ENCODE measurements around the gene LCORL. TPM values are rescaled to one million over a fixed set of nuclear protein-coding genes. Genes with fewer than 3 reads are reported as not detected.

LCORL gene
- total RNA-seq, 1 experiment from 2014 or later: 11.3 TPM

- no peak overlapping the region for H3K27ac Mint-ChIP-seq (ENCODE audit: unreplicated experiment)
- Histone ChIP-seq H3K4me3 (ENCODE audit: low read depth, low read length) (no peak overlapping the region), H3K27me3 (replicated peaks; ENCODE audit: control insufficient read depth, insufficient read depth, low read length) (no peaks in the 10 kb centered on the region), H3K4me1 (peaks cover 5% of the 10 kb centered on the region; the same call in 1 of the 2 replicates), H3K9me3 (no peaks in the 10 kb centered on the region), H3K36me3 (ENCODE audit: control insufficient read depth, insufficient read depth, low read length) (0 out of 2 replicates have a peak, but pooled peaks cover 1% of the 10 kb centered on the region)
- no peak overlapping the region for H3K4me3 Mint-ChIP-seq (ENCODE audit: unreplicated experiment)
- no TSS peak for BruUV-seq (replicated peaks)
- ChIA-PET CTCF (interaction anchor here (0.7 kb wide), 1 partner anchor 219 kb away, joined by 3 read pairs; no protein-coding TSS in a partner anchor), POLR2A (interaction anchor here (0.6 kb wide), 1 partner anchor 267 kb away, joined by 4 read pairs; no protein-coding TSS in a partner anchor)
- no peak for DNase-seq
- TF ChIP-seq CTCF (IDR thresholded peaks at IDR 0.05; ENCODE audit: insufficient read depth in 1 of 2, low read depth in 1 of 2, low read length in 1 of 2, severe bottlenecking in 1 of 2, unreplicated experiment in 1 of 2): no peak
- peaks cover 47% of the 10 kb centered on the region for H3K36me3 Mint-ChIP-seq (ENCODE audit: insufficient read depth, unreplicated experiment)
- H3K27me3 Mint-ChIP-seq (ENCODE audit: insufficient read depth, unreplicated experiment): no peaks in the 10 kb centered on the region
- H3K9me3 Mint-ChIP-seq (ENCODE audit: unreplicated experiment): no peaks in the 10 kb centered on the region
- peaks cover 11% of the 10 kb centered on the region for H3K4me1 Mint-ChIP-seq (ENCODE audit: low read depth, unreplicated experiment)
- intact Hi-C loops (cut with micrococcal nuclease; ENCODE audit: unreplicated experiment): loop anchor here (5.0 kb wide), 1 partner anchor 751 kb away; no protein-coding TSS in a partner anchor
Measured at GRCh38 chr4:17816142-17816541, 205.4 kb downstream of the LCORL start.

GRCh38 chr4:17814140-17814539 lies 207.4 kb downstream of the LCORL start:
- no TSS peak for BruUV-seq (replicated peaks)
- Histone ChIP-seq H3K4me1 (peaks cover 5% of the 10 kb centered on the region; the same call in 1 of the 2 replicates), H3K9me3 (no peaks in the 10 kb centered on the region), H3K4me3 (ENCODE audit: low read depth, low read length) (no peak overlapping the region), H3K27me3 (replicated peaks; ENCODE audit: control insufficient read depth, insufficient read depth, low read length) (no peaks in the 10 kb centered on the region), H3K36me3 (ENCODE audit: control insufficient read depth, insufficient read depth, low read length) (0 out of 2 replicates have a peak, but pooled peaks cover 1% of the 10 kb centered on the region)
- POLR2A ChIA-PET: no interaction called here
- TF ChIP-seq CTCF (IDR thresholded peaks at IDR 0.05; ENCODE audit: insufficient read depth in 1 of 2, low read depth in 1 of 2, low read length in 1 of 2, severe bottlenecking in 1 of 2, unreplicated experiment in 1 of 2): no peak
- CTCF ChIA-PET: no interaction called here
- H3K27me3 Mint-ChIP-seq (ENCODE audit: insufficient read depth, unreplicated experiment): no peaks in the 10 kb centered on the region
- DNase-seq: no peak
- H3K4me3 Mint-ChIP-seq (ENCODE audit: unreplicated experiment): no peak overlapping the region
- H3K9me3 Mint-ChIP-seq (ENCODE audit: unreplicated experiment): no peaks in the 10 kb centered on the region
- intact Hi-C loops (cut with micrococcal nuclease; ENCODE audit: unreplicated experiment): no loop called here
- peaks cover 11% of the 10 kb centered on the region for H3K4me1 Mint-ChIP-seq (ENCODE audit: low read depth, unreplicated experiment)
- no peak overlapping the region for H3K27ac Mint-ChIP-seq (ENCODE audit: unreplicated experiment)
- peaks cover 46% of the 10 kb centered on the region for H3K36me3 Mint-ChIP-seq (ENCODE audit: insufficient read depth, unreplicated experiment)

GRCh38 chr4:17812801-17813200 lies 208.8 kb downstream of the LCORL start:
- H3K4me1 ChIP-seq: peaks cover 5% of the 10 kb centered on the region; the same call in 1 of the 2 replicates
- H3K27me3 ChIP-seq (replicated peaks; ENCODE audit: control insufficient read depth, insufficient read depth, low read length): no peaks in the 10 kb centered on the region
- intact Hi-C loops (cut with micrococcal nuclease; ENCODE audit: unreplicated experiment): no loop called here
- H3K36me3 Mint-ChIP-seq (ENCODE audit: insufficient read depth, unreplicated experiment): peaks cover 51% of the 10 kb centered on the region
- H3K36me3 ChIP-seq (ENCODE audit: control insufficient read depth, insufficient read depth, low read length): 0 out of 2 replicates have a peak, but pooled peaks cover 1% of the 10 kb centered on the region
- POLR2A ChIA-PET: no interaction called here
- H3K4me3 Mint-ChIP-seq (ENCODE audit: unreplicated experiment): peak overlapping the region; percentile 90
- BruUV-seq (replicated peaks): no TSS peak
- TF ChIP-seq CTCF (IDR thresholded peaks at IDR 0.05; ENCODE audit: insufficient read depth in 1 of 2, low read depth in 1 of 2, low read length in 1 of 2, severe bottlenecking in 1 of 2, unreplicated experiment in 1 of 2): no peak
- peaks cover 18% of the 10 kb centered on the region for H3K4me1 Mint-ChIP-seq (ENCODE audit: low read depth, unreplicated experiment)
- no peak overlapping the region for H3K4me3 ChIP-seq (ENCODE audit: low read depth, low read length)
- H3K27ac Mint-ChIP-seq (ENCODE audit: unreplicated experiment): no peak overlapping the region
- H3K27me3 Mint-ChIP-seq (ENCODE audit: insufficient read depth, unreplicated experiment): no peaks in the 10 kb centered on the region
- no peaks in the 10 kb centered on the region for H3K9me3 ChIP-seq
- DNase-seq: no peak
- no peaks in the 10 kb centered on the region for H3K9me3 Mint-ChIP-seq (ENCODE audit: unreplicated experiment)
- CTCF ChIA-PET: no interaction called here
